Measurements from ENCODE around the gene RPL10A.
A peak's percentile ranks its signal among the peaks of the same experiment; 100 is the strongest.

The RPL10A gene

GRCh38 chr6:35443341-35444030, 24.7 kb upstream of the RPL10A start (continued):
- TF ChIP-seq POU6F1 (CRISPR knock-in tag; IDR thresholded peaks at IDR 0.05; ENCODE audit: borderline replicate concordance, low read depth) (no peak), TOX (CRISPR knock-in tag; IDR thresholded peaks at IDR 0.05; ENCODE audit: borderline replicate concordance) (no peak), GLIS3 (CRISPR knock-in tag; IDR thresholded peaks at IDR 0.05) (no peak)

GRCh38 chr6:35445691-35446090, 22.5 kb upstream of the RPL10A start:
- no peak for TF ChIP-seq TOX (CRISPR knock-in tag; IDR thresholded peaks at IDR 0.05; ENCODE audit: borderline replicate concordance)
- TF ChIP-seq ZNF8 (CRISPR knock-in tag; IDR thresholded peaks at IDR 0.05): no peak
- no peak for TF ChIP-seq CSRNP3 (CRISPR knock-in tag; IDR thresholded peaks at IDR 0.05)
- no peak for TF ChIP-seq ESRRG (CRISPR knock-in tag; IDR thresholded peaks at IDR 0.05)
- no peak for TF ChIP-seq SNAI2 (CRISPR knock-in tag; IDR thresholded peaks at IDR 0.05)
- no peak for TF ChIP-seq GLIS3 (CRISPR knock-in tag; IDR thresholded peaks at IDR 0.05)
- no peak for TF ChIP-seq TSHZ2 (CRISPR knock-in tag; IDR thresholded peaks at IDR 0.05)
- no peak for ATAC-seq

GRCh38 chr6:35448191-35448590, 20.0 kb upstream of the RPL10A start:
- TF ChIP-seq TOX (CRISPR knock-in tag; IDR thresholded peaks at IDR 0.05; ENCODE audit: borderline replicate concordance) (no peak), GLIS3 (CRISPR knock-in tag; IDR thresholded peaks at IDR 0.05) (no peak), ISL1 (CRISPR knock-in tag; IDR thresholded peaks at IDR 0.05) (no peak), ZFP30 (CRISPR knock-in tag; IDR thresholded peaks at IDR 0.05) (no peak), ESRRG (CRISPR knock-in tag; IDR thresholded peaks at IDR 0.05) (no peak), TSHZ2 (CRISPR knock-in tag; IDR thresholded peaks at IDR 0.05) (no peak), BACH2 (CRISPR knock-in tag; IDR thresholded peaks at IDR 0.05; ENCODE audit: borderline replicate concordance) (no peak), PATZ1 (CRISPR knock-in tag; IDR thresholded peaks at IDR 0.05; ENCODE audit: borderline replicate concordance) (no peak), PPARA (CRISPR knock-in tag; IDR thresholded peaks at IDR 0.05; ENCODE audit: borderline replicate concordance) (no peak), TCF4 (CRISPR knock-in tag; IDR thresholded peaks at IDR 0.05; ENCODE audit: borderline replicate concordance) (no peak)
- ATAC-seq: no peak

- peak; percentile 84 for ATAC-seq
- no peak for TF ChIP-seq TSHZ2 (CRISPR knock-in tag; IDR thresholded peaks at IDR 0.05)
- no peak for TF ChIP-seq ARNTL (CRISPR knock-in tag; IDR thresholded peaks at IDR 0.05; ENCODE audit: borderline replicate concordance, low read depth)
- TF ChIP-seq POU6F1 (CRISPR knock-in tag; IDR thresholded peaks at IDR 0.05; ENCODE audit: borderline replicate concordance, low read depth): no peak
- TF ChIP-seq TCF4 (CRISPR knock-in tag; IDR thresholded peaks at IDR 0.05; ENCODE audit: borderline replicate concordance): no peak
- no peak for TF ChIP-seq PPARA (CRISPR knock-in tag; IDR thresholded peaks at IDR 0.05; ENCODE audit: borderline replicate concordance)
- no peak for TF ChIP-seq OSR1 (CRISPR knock-in tag; IDR thresholded peaks at IDR 0.05)
- TF ChIP-seq ZNF565 (CRISPR knock-in tag; conservative IDR thresholded peaks at IDR 0.05; ENCODE audit: low read depth): no peak
- TF ChIP-seq ISL1 (CRISPR knock-in tag; IDR thresholded peaks at IDR 0.05): no peak
These were observed 18.8 kb upstream of the RPL10A start for GRCh38 chr6:35449287-35449881.

Data from SK-N-SH treated with all-trans-retinoic acid at 6 μM for 48 hours (cell line).